DMS79 (cell line): ENCODE results near the gene DRC3.

Experiments used
- DNase-seq: peaks from one replicate; lab custom pipeline; 2025; lab: John Stamatoyannopoulos, UW

The DRC3 gene

DNA sequence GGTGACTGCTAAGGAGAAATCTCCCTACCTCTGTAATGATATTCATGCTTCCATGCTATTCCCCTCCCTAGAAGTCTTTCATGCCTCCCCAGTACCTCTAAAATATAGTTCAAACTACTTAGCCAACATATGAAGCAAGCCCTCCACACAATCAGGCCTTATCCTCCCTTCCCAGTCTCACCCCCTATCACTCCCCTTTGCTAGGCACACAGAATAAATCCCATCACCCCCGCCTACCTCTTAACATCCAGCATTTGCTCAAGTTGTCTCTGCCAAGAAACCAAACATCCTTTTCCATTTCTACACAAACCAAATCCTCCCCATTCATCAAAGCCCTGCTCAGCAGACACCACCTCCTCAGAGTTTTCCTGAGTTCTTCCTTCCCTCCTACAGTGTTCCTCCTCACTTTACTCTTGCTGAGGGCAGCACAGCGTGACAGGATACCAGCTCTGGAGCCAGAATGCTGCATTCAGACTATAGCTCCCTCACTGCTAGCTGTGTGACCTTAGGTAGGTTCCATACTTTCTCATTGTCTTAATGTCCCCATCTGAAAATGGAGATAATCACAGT, 7.4 kb upstream of the DRC3 start:
- DNase-seq = no peak

DNA sequence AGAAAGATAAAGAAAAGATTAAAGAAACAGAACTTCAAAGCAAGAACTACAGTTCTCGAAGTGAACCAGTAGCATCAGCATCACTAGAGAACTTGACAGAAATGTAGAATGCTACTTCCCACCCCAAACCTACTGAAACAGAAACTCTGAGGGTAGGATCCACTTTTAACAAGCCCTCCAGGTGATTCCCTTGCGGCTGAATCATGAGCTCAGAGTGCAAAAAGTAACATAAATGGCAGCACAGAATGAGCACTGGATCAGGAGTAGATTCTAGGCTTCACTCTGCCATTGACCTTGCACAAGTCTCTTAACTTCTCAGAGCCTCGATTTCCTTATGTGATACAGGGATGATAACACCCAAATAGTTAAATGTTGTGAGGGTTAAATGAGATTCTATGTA, 6.3 kb upstream of the DRC3 start:
- DNase-seq = no peak

DNA sequence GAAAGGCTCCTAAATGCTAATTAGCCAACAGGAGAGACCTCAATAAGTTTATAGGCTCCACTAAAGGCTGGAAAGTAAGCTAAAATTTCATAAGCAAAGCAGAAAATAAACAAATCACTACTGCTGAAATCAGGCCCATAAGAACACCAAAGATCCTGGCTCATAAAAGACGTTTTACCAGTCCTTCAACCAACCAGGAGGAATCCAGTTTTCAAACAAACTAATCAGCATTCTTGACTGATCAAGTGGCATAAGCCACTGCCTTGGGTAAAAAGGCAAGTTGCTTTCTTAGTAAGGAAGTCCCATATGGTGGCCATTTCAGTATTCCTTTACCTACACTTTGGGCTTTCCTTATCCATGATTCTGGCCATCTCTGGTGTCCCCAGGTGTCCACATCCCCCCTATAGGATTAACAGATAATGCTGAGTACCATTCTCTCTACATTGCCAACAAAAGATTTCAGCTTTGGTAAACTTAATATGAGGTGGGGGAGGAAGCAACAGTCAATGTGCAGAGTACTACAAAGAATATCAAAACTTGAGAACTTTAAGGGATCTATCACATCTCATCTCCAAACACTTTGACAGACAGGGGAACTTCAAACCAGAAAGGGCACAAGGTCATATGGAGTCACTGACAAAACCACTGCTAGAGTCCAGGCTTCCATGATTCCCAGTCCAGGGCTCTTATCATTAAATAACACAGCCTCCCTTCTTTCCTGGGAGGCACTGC, 1.8 kb upstream of the DRC3 start:
- no peak for DNase-seq

DNA sequence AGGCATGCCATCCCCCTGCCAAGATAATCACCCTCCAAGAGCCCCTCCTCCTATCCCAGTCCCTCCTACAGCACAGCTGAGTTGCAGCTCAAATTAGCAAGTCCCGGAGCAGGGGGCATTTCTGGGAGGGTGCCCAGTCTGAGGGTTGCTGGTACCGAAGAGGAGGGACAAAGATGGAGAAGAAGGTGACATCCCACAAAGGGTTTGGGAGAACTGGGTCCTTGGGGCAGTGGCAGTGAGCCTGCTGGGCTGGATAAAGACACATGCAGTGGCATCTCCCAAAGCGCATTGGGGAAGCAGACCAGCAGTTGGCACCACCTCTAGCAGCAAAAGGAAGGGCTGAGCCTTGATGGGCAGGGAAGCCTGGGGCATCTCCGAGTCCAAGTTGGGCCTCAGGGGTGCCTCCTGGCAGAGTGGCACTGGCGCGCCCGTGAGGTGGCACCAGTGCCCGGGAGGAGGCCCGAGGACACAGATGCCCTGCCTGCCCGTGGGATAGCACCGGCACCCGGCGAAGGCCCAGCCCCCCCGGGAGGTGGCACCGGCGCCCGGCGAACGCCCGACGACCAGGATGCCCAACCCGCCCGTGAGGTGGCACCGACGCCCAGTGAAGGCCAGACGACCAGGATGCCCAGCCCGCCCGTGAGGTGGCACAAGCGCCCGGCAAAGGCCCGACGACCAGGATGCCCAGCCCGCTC, 1.1 kb upstream of the DRC3 start:
- DNase-seq = no peak

DNA sequence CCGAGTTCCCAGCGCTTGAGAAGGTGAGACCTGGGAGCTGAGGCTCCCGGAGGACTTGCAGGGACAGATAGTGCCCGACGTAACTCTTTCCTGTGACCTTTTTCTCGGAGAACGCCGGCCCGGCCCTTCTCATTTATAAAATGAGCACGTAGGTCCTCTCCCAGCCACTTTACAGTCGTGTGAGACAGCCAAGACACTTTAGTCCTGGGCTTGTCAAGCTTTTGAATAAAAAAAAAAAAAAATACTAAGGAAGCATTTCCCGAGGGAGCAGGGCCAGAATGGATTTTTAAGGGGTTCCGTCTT, 241 bp downstream of the DRC3 start:
- no peak for DNase-seq

DNA sequence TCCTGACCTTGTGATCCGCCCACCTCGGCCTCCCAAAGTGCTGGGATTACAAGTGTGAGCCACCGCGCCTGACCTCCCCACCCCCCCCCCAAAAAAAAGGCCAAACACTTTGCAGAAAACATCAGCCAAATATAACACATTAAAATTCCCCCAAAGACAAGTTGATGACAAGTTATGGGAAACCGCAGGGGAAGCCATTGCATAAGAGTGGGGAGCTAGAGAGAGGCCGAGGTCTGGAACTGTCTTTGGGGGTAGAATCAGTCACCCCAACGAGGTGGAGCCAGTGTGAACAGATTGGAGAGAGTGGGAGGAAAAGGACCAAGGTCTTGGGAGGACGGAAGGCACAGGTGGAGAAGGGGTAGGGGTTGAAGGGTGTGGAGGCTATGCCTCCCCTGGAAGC, 2.8 kb downstream of the DRC3 start:
- no peak for DNase-seq

DNA sequence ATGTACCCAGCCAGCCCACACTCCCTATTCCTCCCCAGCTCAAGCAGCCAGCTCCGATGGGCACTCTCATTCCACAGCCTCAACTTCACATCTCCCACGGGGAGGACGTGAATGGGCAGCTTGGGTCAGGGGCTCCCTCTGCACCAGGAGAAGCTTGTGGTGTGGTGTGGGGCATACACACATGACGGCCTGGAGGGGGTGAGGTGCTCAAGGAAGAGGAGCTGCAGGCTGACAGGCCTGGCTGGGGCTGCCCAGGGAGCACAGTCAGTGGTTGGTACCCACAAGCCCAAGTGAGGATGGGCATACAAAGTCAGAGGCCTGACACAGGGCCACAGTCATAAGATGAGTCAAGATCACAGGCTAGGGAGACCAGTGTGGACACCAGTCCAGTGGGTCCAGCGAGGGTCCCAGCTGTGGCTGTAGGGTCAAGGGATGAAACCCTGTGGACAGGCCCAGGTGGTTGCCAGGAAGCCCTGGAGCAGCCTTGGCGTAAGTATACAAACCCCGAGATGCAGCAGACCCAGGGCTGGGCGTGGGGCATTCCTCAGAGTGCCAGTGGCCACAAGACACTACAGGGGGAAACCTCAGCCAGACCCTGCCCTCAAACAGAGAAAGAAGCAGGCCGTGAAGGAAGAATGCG, 4.4 kb downstream of the DRC3 start:
- DNase-seq = no peak

DNA sequence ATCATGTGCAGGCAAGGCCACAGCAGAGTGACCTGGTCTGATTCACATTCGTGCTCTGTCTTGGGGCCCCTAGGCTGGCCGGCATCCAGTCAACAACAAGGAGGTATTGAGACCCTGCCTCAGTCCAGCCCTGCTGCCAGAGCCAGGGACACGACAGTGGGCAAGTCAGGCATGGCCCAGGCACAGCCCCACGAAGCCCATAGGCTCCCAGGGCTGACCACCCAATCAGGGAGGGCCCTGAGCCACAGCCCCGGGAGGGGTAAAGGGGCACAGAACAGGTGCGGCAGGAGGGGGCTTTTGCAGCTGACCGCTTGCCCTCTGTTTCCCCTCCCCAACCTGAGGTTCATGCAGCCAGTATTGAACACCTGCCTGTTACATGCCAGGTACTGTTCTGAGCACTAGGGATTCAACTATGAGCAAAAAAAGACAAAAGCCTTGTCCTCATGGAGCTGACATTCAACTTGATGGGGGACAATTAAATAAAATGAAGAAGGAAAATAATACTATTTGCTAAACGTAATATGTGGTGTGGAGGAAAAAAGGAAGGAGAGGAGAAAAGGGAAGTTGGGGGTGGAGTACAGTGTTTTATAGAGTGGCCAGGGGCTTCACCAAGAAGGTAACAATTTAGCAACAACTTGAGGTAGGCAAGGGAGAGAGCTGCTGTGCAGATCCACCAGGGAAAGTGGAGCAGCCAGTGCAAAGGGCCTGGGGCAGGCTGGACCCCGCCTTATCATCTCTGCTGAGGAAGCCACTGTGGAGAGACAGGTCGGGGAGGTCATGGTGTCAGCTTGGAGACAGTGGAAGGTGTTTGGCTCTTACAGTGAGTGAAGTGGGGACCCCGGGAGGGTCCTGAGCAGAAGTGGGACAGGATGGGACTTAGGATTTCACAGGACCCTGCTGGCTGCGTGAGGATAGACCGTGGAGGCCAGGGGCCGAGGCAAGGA, 6.1 kb downstream of the DRC3 start:
- DNase-seq = no peak

DNA sequence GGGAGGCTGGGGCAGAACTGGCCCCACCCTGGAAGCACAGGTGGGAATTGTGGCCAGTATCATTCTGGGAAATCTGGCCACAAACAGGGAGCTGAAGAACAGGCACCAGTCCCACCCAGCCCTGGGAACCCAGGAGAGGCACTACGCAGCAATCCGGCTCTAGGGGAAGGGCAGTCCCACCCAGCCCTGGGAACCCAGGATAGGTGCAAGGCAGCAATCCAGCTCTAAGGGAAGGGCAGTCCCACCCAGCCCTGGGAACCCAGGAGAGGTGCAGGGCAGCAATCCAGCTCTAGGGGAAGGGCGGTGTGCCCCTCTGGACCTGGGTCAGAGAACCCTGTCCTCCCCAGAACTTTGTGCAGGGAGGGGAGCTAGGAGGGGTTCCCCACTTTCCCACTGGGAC, 7.1 kb downstream of the DRC3 start:
- DNase-seq = no peak

DNA sequence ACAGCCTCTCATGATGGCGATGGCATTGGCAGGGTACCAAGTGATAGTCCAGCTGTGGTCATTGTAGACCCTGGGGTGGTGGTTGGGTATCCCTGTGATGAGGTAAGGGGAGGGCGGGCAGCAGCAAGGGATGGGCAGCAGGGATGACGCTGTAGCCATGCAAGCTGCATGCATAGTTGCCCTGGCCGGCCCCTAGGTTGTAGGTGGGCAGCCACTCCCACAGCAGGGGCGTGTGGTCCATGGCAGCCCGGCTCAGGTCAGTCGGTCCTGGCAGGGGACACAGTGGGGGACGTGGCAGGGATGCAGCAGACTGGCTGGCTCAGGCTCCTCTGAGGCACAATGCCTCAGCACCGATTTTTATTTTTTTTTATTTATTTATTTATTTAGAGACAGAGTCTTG, 8.7 kb downstream of the DRC3 start:
- DNase-seq = no peak

DNA sequence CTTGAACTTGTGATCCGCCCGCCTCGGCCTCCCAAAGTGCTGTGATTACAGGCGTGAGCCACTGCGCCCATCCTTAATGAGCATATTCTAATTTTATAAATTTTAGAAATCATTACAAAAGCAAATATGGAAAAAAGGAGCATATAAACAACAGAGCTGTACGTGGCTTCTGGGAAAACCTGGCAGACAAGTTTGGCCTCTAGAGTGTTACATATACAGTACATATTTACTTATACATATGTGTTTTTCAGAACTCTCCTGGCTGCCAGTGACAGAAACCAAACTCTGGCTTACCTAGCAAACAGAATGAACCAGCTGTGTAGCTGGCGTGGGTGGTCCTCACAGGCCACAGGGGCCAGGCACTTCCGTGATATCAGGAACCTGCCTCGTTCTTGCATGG, 10.1 kb downstream of the DRC3 start:
- DNase-seq = no peak

DNA sequence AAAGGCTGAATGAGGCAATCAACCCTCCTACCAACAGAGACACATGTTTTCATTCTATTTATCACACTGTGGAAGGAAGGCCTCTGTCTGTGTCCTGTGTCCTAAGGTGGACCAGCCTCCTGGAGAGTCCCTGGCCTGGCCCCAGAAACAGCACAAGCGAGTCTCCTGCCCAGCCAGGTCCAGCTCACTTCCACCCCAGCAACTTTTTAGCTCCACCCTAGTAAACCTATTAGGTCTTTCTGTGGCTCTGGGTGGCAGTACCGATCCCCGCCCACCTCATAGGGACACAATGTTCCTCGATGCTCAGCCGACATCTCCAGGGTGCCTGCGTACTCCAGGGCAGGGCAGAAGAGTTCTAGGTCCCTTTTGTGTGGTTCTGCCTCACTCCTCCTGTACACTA, 10.7 kb downstream of the DRC3 start:
- no peak for DNase-seq

DNA sequence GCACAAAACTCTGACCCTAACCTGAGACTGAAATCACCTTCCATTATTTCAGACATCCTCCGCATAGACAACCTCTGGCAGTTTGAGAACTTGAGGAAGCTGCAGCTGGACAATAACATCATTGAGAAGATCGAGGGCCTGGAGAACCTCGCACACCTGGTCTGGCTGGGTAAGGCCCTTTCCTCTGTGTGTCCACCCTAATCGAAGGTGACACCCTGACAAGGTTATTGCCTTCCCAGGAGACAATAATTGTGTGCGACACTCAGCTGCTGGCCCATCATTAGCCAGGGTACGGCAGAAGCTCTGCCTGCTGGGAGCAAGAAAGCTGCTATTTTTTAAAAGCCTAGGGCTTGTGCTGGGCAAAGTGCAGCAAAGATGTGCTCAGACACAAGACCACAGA, 11.1 kb downstream of the DRC3 start:
- DNase-seq = no peak

DNA sequence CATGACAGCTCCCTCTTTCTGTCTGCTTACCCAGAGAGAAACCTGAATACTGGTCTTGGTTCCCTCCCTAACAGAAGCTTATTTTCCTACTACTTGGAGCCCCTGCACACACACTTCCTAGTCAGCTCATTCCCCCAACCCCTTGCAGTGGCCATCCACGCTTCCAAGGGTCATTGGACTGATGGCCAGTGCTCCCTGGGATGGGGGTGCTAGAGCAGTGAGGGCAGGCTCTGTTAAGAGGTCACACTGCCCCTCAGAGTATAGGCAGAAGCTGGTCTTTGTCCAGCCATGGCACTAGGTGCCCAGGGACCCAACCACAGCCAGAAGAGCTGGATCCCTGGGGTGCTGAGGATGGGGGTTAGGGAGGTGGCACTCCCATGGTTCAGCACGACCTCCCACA, 12.5 kb downstream of the DRC3 start:
- DNase-seq = no peak

DNA sequence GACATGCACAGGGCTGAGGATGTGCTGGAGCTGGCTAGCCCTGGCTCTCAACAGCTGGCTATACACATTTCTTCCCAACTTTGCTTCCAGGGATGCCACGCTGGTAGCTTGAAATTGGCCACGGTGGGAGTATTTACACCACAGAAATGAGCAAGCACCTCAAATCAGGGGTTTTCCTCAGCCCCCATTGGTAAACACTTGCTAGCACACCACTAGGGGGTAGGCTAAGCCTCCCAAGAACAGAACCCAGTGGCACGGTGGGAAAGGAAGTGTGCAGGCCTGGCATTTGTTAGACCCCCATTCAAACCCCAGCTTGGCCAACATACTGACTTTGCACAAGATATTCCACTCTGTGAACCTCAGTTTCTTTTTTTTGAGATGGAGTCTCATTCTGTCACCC, 12.9 kb downstream of the DRC3 start:
- DNase-seq = no peak

DNA sequence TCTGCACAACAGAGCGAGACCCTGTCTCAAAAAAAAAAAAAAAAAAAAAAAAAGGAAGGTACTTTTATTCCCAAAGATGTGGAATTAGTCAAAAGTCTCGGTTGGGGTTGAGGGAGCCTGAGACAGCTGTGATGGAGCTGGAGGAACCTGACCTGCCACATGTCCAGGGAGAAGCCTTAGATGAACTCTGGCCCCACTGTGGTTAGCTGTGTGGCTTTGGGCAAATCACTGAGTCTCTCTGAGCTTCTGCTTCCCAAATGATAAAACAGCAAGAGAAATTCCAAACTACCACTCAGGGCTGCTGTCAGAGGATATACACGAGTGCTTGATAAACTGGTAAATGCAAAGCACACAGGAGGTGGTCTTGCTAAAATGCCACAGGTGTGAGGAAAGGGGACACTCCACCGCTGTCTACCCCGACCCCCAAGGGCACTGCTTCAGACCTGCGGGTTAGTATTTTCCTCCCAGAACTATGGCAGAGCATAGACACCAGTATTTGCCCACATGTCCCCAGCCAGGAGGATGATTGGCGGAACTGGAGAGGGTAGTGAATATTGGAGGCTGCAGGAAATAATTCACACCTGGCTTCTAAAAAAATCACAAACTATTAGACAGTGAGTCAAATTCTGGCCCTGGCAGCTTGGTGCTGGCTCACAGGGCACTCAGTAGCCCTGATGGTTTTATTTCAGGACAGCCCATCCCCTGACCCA, 14.7 kb downstream of the DRC3 start:
- DNase-seq = no peak

DNA sequence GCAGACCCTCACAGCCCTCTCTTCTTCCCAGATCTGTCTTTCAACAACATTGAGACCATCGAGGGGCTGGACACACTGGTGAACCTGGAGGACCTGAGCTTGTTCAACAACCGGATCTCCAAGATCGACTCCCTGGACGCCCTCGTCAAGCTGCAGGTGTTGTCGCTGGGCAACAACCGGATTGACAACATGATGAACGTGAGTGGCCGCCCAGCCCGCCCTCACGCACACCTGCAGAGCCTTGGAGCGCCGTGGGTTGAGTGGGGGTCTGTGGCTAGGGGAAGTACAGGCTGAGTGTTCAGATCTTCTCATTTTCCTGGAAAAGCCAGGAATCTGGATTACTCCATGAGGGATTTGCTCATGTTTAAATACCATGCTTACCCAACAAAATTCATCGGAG, 15.2 kb downstream of the DRC3 start:
- peak; percentile 13 for DNase-seq

DNA sequence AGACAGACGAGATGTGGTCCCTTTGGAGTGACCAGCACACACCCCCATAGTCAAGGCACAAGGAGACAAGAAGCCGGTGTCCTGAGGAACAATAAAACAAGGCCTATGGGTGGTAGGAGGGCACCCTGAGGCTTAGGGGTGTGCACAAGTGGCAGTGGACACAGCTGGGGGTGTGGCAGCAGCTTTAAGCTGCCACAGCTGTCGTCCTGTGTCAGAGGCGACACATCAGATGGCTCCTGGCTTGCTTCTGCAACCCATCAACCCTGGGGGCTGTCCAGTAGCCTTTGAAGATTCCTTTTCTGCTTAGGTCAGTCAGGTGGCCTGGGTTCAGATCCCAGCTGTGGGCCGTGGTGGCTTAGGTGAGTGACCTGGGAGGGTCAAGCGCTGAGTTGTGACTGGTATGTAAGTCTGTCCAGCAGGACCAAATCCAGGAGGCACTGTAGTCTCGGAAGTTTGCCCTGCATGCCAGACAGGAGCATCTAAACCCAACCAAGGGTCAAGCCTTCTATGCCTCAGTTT, 15.8 kb downstream of the DRC3 start:
- DNase-seq = no peak

DNA sequence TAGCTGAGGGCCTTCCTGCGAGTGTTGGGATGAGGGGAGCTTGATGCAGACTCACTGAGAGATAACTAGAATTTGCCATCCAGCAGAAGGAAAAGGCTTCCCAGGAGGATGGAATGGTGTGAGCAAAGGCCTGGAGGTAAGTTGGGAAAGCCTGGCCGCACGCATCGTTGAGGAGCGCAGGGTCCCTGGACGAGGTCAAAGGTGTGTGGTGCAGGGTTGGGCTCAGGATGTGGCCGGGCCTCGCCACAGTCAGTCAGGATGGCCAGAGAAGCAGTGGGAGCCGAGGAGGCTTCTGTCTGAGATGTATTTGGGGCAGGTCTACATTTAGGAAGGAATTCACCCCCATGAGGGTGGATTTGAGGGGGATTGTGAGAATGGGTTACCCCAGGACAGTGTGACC, 16.4 kb downstream of the DRC3 start:
- no peak for DNase-seq

DNA sequence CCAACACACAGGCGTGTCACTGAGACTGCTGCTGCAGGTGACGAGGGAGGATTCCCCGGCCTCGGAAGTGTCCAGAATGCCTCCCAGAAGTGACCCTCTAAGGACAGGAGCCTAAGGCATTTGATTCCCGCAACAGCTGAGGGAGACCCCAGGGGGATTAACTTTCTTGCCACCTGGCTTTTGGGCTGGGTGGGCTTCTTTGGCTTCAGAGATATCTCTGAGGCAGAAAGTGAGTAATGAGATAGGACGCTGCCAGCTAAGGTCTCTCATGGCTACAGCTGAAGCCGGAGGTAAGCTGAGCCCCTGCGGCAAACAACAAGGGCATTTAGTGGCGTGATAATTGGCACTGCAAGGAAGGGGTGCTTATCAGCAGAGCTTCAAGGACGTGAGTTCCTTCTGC, 17.0 kb downstream of the DRC3 start:
- no peak for DNase-seq

DNA sequence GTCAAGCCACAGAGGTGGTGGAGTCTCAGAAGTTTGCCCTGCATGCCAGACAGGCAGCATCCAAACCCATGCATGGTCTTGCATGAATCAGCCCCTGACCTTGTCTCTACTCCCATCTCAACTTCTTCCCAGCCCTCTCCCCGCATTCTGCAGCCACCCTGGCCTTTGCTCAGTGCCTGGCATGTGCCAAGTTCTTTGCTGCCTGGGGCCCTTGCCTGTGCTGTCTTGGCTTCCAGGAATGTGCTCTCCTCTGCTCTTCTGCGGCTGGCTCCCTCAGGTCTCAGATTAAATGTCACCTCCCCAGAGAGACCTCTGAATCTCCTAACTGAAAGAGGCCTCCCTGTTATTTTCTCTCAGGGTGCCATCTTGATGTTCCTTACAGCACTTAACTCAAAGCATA, 17.6 kb downstream of the DRC3 start:
- no peak for DNase-seq
